Gastrocnemius medialis (tissue), 4 donors: Measurements from ENCODE around the gene ZNF19.

Experiments
- CTCF ChIP-seq, 5 experiments: fragments of 450-650 bp in 3 of 5; fragments of 200-600 bp in 2 of 5; sonication (generic) in 2 of 5; IDR thresholded peaks in 4 of 5; conservative IDR thresholded peaks in 1 of 5; 1 replicate in 4 of 5; 2 replicates in 1 of 5; pipeline ENCODE4 v1.5.1; 2016 to 2019; ENCODE audit warnings: antibody characterized with exemption in 5 of 5, mild to moderate bottlenecking in 3 of 5, moderate library complexity in 3 of 5
- POLR2A ChIP-seq, 2 donors: fragments of 450-650 bp; IDR thresholded peaks; one replicate each; pipeline ENCODE4 v1.6.1; 2017; ENCODE audit warnings: antibody characterized with exemption in 2 of 2, mild to moderate bottlenecking in 2 of 2, moderate library complexity in 2 of 2

- TF ChIP-seq CTCF (IDR thresholded peaks at IDR 0.05 in 4 of 5, conservative IDR thresholded peaks at IDR 0.05 in 1 of 5), result no peak
- TF ChIP-seq POLR2A (IDR thresholded peaks at IDR 0.05), result no peak
These were observed 31.4 kb upstream of the ZNF19 start for GRCh38 chr16:71520550-71520949.
